Embryonic facial prominence (tissue), 1 donor: ENCODE data around the gene FNDC1.
A peak's percentile ranks its signal among the peaks of the same experiment; 100 is the strongest.

Experiments used
- DNase-seq: peaks from one replicate; pipeline ENCODE4 v3.0.0-alpha.2; 2016; ENCODE audit errors: extremely low spot score

The FNDC1 gene

DNA sequence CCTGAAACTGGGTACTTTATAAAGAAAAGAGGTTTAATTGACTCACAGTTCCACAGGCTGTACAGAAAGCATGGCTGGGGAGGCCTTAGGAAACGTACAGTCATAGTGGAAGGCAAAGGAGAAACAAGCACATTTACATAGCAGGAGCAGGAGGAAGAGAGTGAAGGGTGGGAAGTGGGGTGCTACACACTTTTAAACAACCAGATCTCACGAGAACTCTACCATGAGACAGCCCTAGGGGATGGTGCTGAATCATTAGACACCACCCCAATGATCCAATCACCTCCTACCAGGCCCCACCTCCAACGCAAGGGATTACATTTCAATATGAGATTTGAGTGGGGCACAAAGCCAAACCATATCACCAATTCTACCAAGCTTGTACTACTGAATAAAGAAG lies 7.4 kb upstream of the FNDC1 start:
- no peak for DNase-seq

GRCh38 chr6:159163901-159164370 lies 5.3 kb upstream of the FNDC1 start:
- DNase-seq, result peak; percentile 49

GRCh38 chr6:159168536-159169192 lies 536 bp upstream of the FNDC1 start:
- no peak for DNase-seq

DNA sequence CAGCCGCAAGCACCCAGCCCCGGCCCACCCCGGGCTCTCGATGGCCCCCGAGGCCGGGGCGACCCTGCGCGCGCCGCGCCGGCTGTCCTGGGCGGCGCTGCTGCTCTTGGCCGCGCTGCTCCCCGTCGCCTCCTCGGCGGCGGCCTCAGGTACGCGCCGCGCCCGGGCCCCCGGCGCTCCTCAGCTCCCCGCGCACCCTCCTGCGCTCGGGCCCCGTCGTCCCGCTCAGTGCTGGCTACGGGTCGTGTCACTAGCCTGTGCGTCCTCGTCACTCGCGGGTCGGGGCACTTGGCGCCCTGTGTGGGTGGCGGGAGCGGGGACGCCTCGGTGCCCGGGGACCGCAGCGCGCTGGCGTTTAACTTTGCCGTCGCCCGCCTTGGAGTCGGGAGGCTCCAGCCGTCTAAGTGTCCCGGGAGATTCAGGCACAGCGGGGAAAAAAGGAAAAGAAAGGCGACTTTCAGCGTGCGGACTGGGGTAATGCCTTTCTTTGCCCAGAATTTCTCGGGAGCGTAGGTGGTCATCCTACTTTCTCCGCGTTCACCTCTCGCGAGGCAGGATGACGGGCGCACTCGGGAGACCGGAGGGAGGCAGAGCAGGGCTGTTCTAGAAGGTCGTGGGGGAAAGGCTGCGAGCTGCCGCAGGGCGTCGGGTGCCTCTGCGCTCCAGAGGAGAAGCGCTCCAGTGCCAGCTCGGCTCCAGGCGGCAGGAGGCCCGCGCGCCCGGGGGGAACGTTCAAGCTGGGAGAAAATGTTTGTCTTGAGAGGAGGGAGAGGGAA lies 545 bp downstream of the FNDC1 start:
- DNase-seq, result no peak

- DNase-seq, result no peak
These were observed 1.1 kb downstream of the FNDC1 start for GRCh38 chr6:159170333-159170672.

DNA sequence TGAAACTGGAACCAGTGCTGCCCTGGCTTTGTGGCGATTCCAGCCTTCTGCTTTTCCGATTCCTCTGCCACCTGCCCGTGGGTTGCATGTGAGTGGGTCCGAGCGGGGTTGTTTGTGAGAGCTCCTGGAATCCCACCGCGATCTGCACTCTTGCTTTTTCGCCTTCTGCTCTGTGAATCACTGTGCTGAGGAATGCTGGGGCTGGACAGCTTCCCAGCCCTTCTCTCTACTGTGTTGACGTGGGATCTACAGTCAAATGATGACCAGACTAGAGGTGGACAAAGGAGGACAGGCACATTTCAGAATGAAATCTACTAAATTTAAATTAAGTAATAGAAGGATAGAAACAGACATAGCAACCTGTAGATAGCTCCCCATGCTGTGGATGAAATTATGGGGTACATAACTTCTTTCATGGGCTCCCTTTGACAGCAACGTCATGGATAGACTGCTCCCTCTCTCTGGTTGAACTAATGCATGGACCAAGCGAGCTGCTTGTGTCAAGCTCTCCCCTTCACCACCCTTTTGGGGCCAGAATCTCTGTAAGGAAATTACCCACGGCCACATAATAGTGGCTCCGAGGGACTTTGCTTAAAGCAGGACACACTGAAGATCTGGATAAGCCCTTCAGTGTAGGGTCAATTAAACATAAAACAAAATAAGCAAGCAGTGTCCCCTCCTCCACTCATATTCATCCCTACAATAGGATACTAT lies 2.0 kb downstream of the FNDC1 start:
- DNase-seq, result no peak

GRCh38 chr6:159172091-159172491 lies 2.9 kb downstream of the FNDC1 start:
- no peak for DNase-seq

- peak; percentile 65 for DNase-seq
These were observed 5.2 kb downstream of the FNDC1 start for GRCh38 chr6:159174263-159174969.

- DNase-seq, result no peak
These were observed 7.7 kb downstream of the FNDC1 start for GRCh38 chr6:159176913-159177312.

DNA sequence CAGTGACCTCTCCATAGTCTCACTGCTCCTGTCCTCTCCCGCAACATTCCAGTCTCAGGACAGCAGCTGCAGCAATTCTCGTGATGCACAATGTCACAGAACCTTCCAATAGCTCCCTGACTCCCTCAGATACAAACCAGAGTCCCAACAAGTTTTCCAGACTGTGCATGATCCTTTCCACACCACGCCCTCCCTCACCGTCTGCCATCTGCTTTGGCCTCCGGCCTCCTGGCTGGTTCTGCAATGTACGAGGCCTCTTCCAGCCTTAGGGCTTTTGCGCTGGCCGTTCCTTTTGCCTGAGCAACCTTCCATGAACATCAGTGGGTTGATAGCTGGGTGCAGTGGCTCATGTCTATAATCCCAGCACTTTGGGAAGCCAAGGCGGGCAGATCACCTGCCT lies 9.6 kb downstream of the FNDC1 start:
- DNase-seq, result no peak

- DNase-seq, result no peak
These were observed 10.8 kb downstream of the FNDC1 start for GRCh38 chr6:159180001-159180400.

- no peak for DNase-seq
These were observed 12.7 kb downstream of the FNDC1 start for GRCh38 chr6:159181914-159182313.

DNA sequence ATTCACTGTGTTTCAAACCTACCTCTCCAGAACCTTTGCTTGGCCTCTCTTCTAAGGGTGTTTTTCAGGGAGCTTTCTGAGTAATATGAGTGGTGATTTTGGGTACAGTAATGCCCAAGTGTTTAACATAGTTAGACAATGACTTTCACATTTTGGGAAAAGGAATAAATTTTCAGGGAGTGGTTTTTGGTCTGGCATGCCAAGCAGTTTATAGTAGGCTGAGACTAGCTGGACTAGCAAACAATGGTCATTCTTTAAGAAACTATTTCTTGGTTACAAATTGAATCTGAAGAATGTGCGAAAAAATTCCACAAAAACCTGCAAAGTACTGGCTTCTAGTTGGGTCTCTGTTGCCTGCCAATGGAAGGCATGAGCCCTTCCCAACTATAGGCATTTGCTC lies 15.4 kb downstream of the FNDC1 start:
- no peak for DNase-seq

DNA sequence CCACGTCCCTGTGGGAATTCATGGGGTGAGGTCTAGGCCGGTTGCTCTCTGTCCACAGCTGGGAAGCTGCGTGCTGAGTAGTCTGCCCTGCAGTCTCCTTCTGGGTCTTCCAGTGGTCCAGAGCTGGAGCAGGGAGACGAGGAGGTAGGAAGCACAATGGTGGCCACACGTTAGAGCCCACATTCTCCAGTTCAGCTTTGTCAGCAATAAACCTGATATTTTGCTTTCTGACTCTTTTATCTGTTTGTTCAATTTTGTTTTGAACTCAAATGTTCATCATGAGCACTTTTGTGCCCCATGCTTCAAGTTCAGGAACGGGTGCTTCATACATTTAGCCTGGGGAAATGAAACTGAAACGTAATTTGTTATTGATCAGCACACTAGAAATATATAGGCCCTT lies 21.3 kb downstream of the FNDC1 start:
- no peak for DNase-seq

- DNase-seq, result no peak
These were observed 24.7 kb downstream of the FNDC1 start for GRCh38 chr6:159193923-159194322.

- no peak for DNase-seq
These were observed 25.2 kb downstream of the FNDC1 start for GRCh38 chr6:159194421-159194820.

DNA sequence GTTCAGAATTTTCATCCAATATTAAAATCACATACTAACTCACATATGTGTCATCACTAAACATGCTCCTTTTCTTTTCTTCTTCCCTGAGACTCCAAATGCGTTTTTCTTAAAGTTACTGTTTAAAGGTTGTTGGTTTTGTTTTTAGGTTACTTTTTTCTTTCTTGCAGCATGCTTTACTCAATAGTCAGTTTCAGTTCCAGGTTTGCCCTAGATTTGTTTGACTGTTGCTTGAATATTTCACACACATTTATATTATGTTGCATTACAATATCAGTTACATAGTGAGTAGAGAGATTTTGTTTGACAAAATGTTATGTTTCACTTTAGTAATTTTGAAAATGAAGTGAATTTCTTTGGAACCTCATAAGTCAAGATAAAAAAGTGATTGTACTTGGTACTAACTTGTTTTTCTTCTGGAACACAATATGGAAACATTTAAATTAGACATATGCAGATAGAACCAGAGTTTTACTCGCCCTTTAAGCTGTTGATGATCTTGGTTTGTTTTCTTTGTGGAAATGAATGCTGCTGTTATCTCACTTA lies 27.3 kb downstream of the FNDC1 start:
- no peak for DNase-seq

GRCh38 chr6:159197251-159197650 lies 28.1 kb downstream of the FNDC1 start:
- DNase-seq, result no peak

DNA sequence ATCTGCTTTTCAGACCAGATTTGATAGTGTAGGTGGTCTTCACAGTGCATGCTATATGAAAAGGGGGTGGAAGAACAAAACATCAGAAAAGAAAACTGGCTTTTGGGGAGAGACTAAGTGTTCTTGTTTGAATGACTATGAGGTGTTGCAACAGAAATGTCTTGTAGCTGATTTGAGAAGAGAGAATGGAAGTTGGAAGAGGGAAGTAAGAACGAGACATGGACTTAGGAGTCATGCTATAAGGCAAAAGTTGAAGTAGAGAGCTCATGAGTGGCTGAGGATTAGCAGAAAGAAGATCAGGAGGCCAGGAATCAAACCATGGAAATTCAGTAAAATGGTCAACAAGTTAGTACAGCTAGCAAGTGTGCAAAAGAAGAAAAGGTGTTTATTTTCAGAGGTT lies 32.1 kb downstream of the FNDC1 start:
- DNase-seq, result no peak

DNA sequence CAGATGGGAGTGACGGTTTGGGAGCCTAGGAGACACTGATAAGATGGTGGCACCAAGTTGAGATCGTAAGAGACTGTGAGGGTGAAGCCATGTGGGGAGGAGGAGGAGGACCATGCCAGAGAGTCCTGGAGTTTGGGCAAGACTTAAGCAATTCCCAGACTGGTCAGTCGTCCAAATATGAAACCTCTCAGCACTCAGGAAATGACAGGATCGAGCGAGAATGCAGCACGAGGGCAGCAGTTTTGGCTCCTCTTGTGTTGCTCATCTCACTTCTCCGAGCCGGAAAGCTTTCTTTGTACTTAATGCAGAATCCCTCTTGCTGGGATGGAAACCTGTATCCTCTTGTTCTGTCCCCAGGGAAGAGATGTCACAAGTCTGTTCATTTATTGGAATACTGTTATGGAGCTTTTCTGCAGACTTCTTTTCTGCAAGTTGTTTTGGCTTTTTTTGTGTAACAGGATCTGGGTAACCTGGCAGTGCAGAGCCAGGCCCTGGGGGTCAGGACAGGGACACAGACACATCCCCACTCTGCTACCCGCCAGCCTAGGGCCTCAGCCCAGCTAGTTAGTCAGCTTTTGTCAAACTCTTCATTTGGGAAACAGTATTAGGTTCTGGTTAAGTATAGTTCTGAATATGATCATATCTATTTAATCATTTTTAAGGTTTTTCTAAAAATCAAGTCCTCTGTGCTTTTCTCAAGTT lies 34.3 kb downstream of the FNDC1 start:
- no peak for DNase-seq

- no peak for DNase-seq
These were observed 35.4 kb downstream of the FNDC1 start for GRCh38 chr6:159204605-159205004.
